K562 treated with DMSO at 1 percent for 12 hours (cell line): ENCODE measurements around the gene ZDHHC1. TPM values are rescaled to one million over a fixed set of nuclear protein-coding genes. Genes with fewer than 3 reads are reported as not detected.

Source experiments
- total RNA-seq: library from RNA; unstranded; fragments of 300-600 nt; gene quantifications from 2 replicates; pipeline ENCODE4 v1.2.3, GENCODE V29; 2022; ENCODE audit not compliant: insufficient read depth

The ZDHHC1 gene
- not detected in 2 replicates for total RNA-seq

GRCh38 chr16:67415872-67416793, at the start of gene ZDHHC1:
Gene ZDHHC1 (minus strand): TSS chr16:67416477. CDS start chr16:67407775, 8,702 bp downstream.

GRCh38 chr16:67430977-67431774, 14.9 kb upstream of the ZDHHC1 start, which contains the start of gene HSD11B2:
Gene HSD11B2 (plus strand): TSS chr16:67431121. CDS start chr16:67431249, 128 bp downstream.

GRCh38 chr16:67393111-67393787, 23.0 kb downstream of the ZDHHC1 start, which contains the start of gene TPPP3:
Gene TPPP3 (minus strand): TSS chr16:67393498. CDS start chr16:67391111, 2,387 bp downstream.

Other genes starting within 250 kb of the ZDHHC1 start
- 21.1 and 34.0 TPM in 2 replicates for gene NOL3, start 245.9 kb downstream of the ZDHHC1 start, total RNA-seq
- gene MATCAP1, start 232.5 kb downstream of the ZDHHC1 start, total RNA-seq, result 16.6 and 20.0 TPM in 2 replicates
- gene EXOC3L1, start 226.3 kb downstream of the ZDHHC1 start, total RNA-seq, result not detected in 2 replicates
- 63.4 and 106 TPM in 2 replicates for gene E2F4, start 224.3 kb downstream of the ZDHHC1 start, total RNA-seq
- gene ELMO3, start 217.3 kb downstream of the ZDHHC1 start, total RNA-seq, result 2.4 and 3.3 TPM in 2 replicates
- gene TMEM208, start 189.3 kb downstream of the ZDHHC1 start, total RNA-seq, result 65.0 and 76.2 TPM in 2 replicates
- 37.1 and 54.3 TPM in 2 replicates for gene FHOD1, start 169.0 kb downstream of the ZDHHC1 start, total RNA-seq
- gene SLC9A5, start 167.5 kb downstream of the ZDHHC1 start, total RNA-seq, result 1.4 and 2.7 TPM in 2 replicates
- gene PLEKHG4, start 136.9 kb downstream of the ZDHHC1 start, total RNA-seq, result 12.3 and 19.0 TPM in 2 replicates
- gene KCTD19, start 89.7 kb downstream of the ZDHHC1 start, total RNA-seq, result 0.19 TPM in 1 of 2 replicates, not detected in the other
- gene LRRC36, start 89.7 kb downstream of the ZDHHC1 start, total RNA-seq, result 1.3 TPM in 1 of 2 replicates, not detected in the other
- gene TPPP3, start 23.0 kb downstream of the ZDHHC1 start, total RNA-seq, result not detected in 2 replicates
- gene HSD11B2, start 14.6 kb upstream of the ZDHHC1 start, total RNA-seq, result 0.35 TPM in 1 of 2 replicates, not detected in the other
- gene ATP6V0D1, start 64.7 kb upstream of the ZDHHC1 start, total RNA-seq, result 189 and 193 TPM in 2 replicates
- not detected in 2 replicates for gene AGRP, start 67.1 kb upstream of the ZDHHC1 start, total RNA-seq
- 4.9 and 17.8 TPM in 2 replicates for gene RIPOR1, start 112.4 kb upstream of the ZDHHC1 start, total RNA-seq
- 17.9 and 46.1 TPM in 2 replicates for gene CTCF, start 146.0 kb upstream of the ZDHHC1 start, total RNA-seq
- 0.36 and 2.1 TPM in 2 replicates for gene CARMIL2, start 228.7 kb upstream of the ZDHHC1 start, total RNA-seq
- gene ACD, start 243.8 kb upstream of the ZDHHC1 start, total RNA-seq, result 43.3 and 43.7 TPM in 2 replicates
- gene PARD6A, start 244.5 kb upstream of the ZDHHC1 start, total RNA-seq, result 2.0 and 2.6 TPM in 2 replicates